HG03280 (cell line): ENCODE results near the gene ITGA11.

Experiments
- ATAC-seq: cut with Tn5 transposase; IDR thresholded peaks from one replicate; pipeline ENCODE4 v1.9.1; 2021; ENCODE audit warnings: mild to moderate bottlenecking, moderate library complexity; ENCODE audit not compliant: unreplicated experiment

Gene ITGA11

DNA sequence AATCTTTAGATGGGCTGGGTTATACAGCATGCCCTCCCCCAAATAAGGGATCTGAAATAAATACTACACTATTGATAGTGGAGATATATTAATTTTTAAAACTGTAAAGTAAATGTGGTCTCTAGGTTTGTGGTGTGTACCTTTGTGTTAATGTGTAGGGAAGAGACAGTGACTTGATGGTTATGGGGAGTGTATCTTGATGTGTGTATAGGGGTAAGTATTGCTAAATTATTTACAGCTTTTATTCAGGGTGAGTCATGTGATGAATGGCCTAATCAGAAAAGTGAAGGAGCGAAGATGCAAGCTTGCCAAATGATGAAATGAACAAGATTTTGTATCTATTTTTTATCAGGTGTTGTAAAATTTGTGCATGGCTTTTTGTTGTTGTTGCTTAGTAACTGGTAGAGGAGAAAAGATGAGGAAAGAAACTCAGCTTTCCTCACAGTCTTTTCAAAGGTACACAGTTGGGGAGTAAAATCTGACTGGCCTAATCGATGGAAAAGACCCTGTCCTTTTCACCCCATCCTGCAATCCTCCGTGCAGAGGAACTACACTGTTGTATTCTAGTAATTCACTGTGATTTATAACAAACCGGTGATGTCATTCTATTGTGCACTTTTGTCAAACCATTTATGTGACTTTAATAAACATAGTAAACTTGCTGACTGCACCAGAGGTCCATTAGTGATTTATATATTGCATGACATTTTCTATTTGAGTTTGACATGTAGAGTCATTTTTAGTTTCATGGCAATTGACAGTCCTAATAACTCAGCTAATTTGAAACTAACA, 136.8 kb downstream of the ITGA11 start:
- no peak for ATAC-seq

DNA sequence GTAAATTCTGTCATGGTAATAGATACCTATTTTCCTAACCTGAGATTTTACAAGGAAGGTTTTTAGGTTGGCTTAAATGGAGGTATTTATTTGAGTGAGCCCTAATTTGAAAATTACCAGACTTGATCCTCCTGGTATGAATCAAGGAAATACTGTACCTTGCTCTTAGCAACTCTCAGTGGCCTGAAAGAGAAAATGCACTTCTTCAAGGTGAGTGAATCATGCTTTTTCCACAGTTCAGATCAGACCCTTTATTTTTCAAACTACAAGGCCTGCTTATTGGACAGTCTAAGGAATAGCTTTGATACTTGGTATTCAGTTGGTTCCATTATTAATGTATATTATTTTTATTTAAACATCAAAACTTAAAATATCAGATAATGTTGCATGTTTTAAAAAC, 139.0 kb downstream of the ITGA11 start:
- ATAC-seq, result no peak

DNA sequence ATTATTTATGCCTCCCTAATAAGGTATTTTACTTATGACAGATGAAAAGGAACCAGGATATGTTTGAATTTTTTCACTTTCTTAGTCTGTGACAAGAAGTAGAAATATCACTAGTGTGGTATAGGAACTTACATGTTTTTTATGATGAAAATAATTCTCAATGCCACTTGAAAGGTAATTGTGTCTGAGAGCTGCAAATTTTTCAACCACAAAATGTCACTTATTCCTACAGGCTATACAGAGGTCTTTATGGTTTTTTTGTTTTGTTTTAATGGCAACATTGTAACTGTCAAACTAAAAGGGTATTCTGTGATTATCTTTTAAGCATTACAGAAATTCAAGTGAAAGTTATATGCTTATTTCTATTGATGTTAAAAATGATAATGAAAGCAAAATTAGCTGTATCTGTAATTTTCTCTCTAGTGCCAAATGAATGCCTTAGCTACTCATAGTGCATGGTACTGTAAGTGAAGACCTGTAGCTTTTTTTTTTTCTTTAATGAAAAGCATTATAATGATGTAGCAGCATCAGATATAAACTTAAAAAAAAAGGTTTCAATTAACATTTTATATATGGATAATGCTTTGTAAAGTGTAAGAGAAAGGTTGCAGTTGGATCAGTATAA, 139.7 kb downstream of the ITGA11 start:
- no peak for ATAC-seq

DNA sequence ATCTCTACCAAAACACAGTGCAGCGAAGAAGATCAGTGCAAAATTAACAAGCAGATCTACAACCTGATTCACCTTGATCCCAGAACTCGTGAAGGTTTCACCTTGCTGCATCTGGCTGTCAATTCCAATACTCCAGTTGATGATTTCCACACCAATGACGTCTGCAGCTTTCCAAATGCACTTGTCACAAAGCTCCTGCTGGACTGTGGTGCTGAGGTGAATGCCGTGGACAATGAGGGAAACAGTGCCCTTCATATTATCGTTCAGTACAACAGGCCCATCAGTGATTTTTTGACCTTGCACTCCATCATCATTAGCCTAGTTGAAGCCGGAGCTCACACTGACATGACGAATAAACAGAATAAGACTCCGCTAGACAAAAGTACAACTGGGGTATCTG, 141.2 kb downstream of the ITGA11 start:
- ATAC-seq, result no peak

DNA sequence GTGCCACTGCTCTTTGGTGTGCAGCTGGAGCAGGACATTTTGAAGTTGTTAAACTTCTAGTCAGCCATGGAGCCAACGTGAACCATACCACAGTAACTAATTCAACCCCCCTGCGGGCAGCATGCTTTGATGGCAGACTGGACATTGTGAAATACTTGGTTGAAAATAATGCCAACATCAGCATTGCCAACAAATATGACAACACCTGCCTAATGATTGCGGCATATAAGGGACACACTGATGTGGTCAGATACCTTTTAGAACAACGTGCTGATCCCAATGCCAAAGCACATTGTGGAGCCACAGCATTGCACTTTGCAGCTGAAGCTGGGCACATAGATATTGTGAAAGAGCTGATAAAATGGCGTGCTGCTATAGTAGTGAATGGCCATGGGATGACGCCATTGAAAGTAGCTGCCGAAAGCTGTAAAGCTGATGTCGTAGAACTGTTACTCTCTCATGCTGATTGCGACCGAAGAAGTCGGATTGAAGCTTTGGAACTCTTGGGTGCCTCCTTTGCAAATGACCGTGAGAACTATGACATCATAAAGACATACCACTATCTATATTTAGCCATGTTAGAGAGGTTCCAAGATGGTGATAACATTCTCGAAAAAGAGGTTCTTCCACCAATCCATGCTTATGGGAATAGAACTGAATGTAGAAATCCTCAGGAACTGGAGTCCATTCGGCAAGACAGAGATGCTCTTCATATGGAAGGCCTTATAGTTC, 142.2 kb downstream of the ITGA11 start:
- ATAC-seq, result no peak

DNA sequence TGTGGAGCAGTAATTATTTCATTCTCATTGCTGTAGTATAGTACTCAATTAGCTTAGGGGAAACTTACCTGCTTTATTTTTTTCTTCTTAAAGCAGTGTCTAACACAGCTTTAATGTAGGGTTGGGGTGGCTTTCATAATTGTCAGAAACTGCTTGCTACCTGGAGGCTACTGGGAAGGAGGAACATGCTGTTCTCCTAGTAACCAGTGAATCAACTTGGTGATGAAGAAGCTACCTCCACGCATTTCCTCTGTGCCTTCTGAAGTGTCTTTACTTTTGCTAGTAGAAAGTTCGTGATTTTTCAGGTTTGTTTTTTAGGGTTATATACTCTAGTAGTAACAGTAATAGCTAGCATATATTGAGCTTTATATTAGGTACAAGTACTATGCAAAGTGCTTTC, 142.9 kb downstream of the ITGA11 start:
- no peak for ATAC-seq

DNA sequence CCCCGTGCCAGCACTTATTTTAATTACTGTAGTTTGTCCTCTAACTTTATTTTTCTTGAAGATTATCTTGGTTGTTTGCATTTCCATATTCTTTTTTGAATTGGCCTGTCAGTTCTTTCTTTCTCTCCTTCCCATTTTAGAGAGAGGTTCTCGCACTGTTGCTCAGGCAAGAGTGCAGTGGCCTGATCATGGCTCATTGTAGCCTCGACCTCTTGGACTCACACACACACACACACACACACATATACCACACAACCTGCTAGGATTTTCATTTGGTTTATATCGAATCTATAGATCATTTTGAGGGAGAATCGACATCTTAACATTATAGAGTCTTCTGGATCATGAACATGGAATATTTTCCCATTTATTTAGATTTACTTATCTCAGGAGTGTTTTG, 145.7 kb downstream of the ITGA11 start:
- no peak for ATAC-seq

DNA sequence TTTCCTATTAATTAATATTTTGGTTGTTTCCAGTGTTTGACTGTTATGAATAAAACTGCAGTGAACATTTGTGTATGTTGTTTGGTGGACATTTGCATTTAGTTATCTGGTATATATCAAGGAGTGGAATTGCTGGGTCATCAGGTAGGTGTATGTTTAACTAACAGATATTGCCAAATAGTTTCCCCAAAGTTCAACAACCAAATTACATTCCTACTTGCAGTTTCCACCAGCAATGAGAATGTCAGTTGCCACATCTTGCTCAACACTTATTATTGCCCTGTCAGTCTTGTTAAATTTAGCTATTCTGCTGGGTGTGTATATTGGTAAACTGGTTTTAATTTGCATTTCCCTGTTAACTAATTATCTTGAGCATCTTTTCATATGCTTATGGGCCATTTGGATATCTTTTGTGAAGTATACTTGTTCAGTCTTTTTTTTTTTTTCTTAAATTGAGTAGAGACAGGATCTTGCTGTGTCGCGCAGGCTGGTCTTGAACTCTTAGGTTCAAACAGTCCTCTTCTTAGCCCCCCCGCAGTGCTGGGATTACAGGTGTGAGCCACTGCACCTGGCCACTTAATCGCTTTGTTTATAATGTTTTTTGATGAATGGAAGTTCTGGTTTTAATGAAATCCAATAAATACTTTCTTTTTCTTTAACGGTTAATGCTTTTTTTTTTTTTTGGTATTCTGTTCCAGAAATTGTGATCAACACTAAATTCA, 146.5 kb downstream of the ITGA11 start:
- no peak for ATAC-seq

DNA sequence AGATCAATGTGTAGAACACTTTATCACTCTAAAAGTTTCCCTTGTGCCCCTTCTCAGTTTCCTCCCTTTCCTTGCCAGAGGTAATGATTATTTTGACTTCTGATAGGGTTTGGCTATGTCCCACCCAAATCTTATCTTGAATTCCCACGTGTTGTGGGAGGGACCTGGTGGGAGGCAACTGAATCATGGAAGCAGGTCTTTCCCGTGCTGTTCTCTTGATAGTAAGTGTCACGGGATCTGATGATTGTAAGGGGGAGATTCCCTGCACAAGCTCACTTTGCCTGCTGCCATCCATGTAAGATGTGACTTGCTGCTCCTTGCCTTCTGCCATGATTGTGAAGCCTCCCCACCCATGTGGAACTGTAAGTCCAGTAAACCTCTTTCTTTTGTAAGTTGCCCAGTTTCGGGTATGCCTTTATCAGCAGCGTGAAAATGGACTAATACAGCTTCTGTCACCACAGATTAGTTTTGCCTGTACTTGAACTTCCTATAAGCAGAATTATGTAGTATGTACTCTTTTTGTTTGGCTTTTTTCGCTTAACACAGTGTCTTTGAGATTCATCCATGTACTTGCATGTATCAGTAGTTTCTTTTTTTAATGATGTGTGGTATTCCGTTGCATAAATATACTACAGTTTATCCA, 147.2 kb downstream of the ITGA11 start:
- ATAC-seq, result no peak

DNA sequence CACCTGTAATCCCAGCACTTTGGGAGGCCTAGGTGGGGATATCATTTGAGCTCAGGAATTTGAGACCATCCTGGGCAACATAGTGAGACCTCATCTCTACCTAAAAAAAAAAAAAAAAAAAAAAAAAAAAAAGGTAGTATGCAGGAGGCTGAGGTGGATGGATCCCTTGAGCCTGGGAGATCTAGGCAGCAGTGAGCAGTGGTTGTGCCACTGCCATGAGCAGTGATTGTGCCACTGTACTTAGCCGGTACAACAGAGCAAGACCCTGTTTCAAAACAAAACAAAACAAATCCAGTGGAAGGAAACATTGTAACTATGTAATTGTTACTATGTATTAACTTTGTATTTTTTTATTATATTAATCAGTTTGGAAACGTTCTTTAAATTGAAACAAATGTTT, 148.6 kb downstream of the ITGA11 start:
- no peak for ATAC-seq

DNA sequence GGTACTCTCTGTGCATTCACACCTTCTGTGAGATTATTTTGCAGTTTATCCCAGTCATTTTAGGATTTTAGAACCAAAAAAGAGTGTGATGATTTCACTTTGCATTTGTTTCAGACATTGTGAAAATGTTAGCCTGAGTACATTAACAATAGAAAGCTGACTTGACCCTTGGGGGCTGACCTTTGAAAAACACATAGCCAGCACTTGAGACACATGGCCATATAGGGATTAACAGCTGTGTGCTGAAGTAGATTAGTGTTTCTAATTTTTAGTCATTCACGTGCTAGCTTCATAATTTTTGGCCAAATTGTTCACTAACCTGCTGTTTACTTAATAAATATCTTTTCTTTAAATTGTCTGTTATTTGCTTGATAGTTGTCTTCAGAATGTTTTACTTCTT, 151.0 kb downstream of the ITGA11 start:
- no peak for ATAC-seq

DNA sequence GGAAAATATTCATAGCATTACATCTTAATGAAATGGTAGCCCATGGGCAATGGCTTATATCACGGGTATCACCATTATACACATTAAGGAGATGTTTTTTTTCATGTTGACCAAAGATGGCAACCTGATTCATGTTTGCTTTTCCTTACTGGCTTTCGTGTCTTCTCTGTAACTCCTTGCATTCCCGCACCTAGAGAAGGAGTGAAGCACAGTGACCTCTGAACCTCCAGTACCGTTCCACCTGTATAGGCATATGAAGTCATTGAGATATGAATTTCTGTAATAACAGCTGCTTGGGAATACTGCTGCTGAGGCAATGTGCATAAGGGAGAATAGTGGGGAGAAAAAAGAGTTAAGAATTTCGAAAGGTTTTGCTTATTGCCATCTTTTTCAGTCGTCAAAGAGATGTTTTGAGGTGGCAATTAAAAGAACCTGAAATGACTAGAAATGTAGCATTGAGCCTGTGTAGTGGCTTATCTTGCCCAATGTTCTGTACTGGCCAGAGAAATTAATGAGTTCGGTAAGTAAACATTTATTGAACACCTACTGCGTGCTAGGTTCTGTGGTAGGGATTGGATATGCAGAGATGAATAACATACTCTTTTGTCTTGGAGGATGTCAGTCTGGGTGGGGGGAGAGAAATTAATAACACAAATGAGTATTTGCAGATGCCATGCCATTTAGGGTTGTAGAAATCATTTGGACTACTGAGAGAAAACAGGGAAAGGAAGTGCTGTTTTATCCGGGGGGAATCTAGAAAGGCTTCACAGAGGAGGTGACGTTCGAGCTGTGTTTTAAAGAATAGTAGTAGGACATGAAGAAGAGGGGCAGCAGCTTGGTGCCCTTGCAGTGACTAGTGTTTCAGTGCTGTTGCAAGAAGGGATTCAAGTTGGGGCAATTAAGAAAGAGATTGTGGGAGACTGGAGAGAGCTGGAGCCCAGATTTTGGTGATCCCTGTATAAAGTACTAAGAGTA, 151.9 kb downstream of the ITGA11 start:
- ATAC-seq, result no peak

DNA sequence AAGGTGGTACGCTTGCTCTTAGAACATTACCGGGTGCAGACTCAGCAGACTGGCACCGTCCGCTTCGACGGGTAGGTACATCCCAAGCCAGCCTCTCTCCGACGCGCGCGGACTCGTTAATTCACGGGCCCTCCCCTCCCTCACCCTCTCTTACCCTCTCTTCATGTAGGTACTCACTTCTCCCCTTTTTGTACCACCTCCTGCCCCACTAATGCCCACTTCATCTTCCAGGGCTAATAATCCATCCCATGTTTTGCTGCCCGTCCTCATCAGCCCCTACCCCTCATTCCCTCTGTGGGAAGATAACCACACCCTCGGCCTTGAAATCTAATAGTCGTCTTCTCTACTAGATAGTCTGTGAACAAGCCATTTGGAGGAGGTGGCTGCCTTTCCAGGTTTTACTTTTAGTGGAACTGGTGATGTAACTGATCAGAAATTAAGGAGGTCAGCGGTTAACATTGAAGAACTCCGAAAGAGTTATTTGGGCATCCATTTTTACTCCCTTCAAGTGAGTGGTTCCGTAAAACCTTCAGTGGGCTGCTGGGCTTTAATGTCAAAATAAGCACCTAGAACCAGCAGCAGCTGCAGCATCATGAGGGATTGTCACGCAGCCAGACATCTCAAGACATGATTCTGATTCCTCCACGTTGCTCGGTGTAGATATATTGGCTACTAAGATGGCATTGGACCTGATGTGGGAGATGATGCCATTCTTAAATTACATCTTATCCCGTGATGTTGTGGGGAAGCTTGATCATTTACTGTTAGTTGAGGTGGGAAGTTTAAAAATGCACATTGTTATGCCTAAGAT, 153.2 kb downstream of the ITGA11 start:
- no peak for ATAC-seq

DNA sequence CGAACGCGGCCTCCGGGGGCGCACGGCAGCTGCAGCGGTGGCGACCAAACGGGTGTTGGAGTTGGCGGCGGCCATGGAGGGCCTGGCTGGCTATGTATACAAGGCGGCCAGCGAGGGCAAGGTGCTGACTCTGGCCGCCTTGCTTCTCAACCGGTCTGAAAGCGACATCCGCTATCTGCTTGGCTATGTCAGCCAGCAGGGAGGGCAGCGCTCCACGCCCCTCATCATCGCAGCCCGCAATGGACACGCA, 153.7 kb downstream of the ITGA11 start:
- peak; percentile 53 for ATAC-seq

DNA sequence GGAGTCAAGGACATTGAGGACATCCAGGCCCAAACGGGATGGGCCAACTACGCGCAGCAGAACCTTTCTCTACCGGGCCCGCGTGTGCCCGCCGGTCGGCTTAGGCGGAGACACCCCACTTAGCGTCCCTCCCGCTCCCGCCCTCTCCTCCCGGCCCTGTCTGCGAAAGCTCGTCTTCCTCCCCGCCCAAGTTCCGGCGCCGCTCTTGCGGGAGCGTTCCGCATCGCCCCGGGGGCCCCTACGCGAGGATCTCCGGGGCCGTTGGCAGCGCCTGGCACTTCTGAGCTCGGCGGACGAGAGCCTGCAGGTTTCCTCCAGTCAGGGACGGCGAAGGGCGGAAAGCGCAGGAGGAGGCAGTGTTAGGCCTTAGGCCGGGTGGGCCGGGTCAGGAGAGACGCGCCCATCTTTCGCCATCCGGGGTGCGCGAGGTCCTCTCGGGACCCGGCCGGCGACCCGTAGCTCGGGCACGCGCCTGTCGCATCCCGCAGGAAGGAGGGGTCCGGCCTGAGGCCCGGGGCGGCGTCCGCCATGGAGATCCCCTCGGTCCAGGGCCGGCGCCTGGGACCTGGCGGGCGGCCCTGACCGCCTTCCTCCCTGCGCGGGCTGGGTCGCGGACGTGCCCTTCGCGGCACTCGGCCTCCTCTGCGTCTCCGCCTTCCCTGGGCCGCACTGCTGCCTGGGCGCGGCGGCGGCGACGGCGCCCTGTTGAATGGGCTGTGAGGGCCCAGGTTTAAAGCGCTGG, 154.2 kb downstream of the ITGA11 start, which contains the start of gene FEM1B:
Gene FEM1B, plus strand, starts transcription at position 143 of the 742 bp plus-strand sequence. CDS start 673 bp downstream, outside the sequence.
- ATAC-seq, result peak; percentile 71

DNA sequence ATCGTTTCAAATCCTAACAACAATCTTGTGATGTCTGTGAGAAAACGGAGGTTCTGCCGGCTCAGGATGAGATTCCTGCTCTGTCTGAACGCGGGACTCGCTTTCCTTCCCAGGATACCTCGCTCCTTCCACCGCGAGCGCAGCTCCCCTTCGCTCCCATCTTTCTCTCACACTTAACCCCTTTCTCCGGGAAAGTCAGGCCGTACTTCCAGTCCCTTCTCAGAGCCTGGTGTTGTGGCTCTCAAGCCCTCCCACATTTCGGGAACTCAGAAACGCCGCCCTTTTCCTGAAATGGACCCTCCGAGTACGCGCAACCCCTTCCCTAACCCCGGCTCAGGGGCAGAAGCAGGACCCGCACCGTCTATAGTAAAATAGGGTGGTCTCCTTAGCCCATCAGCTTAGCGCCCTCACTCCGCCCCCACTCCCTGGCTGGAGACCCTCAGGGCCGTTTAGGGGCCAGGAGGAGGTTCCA, 154.8 kb downstream of the ITGA11 start:
- peak; percentile 1 for ATAC-seq

DNA sequence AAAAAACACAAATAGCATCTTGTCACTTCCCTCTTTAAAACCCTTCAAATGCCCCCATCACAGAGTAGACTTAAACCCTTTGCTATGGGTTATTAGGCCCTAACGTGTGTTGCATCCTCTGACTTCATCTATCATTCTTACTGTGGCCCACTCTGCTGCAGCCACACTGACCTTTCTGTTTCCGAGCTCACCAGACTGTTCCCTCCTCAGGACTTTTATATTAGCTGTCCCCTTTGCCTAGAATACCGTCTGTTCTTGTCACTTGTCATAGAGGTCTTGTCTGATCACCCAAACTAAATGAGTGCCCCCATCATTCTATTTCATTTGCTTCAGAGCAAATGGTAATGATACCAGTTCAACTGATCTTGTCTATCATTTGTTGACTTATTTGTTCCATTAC, 155.3 kb downstream of the ITGA11 start:
- ATAC-seq, result no peak

DNA sequence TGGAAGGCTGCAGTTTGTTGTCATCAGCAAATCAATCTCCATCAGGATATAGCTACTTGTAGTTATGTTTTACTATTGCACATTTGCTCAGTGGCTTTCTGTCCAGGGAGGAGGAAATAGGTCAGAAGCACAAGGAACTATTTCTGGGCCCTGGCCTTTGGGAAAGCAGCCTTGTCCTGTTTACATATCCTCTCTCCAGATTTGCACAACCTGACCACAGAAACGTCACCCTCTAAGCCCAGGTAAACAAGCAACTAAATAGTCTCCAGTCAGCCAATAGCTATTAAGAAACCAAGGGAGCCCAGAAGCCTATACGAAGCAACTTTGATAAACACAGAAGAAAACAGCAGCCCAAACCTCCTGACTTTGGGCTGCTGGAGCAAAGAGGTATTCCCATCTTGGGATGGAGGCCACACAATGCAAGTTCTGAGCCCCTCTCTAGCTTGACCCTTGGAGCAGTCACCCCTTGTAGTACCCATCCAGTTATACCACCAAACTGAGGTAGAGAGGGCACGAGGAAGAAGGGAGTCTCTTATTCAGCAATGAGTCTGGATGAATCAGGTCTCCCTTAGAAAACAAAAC, 156.7 kb downstream of the ITGA11 start:
- ATAC-seq, result no peak
